DND-41 (cell line): ENCODE data around the gene ASB18.

Source experiments
- ATAC-seq: fragments of 200-7000 bp; cut with Tn5 transposase; 3 replicates; pipeline ENCODE4 v1.9.1; 2021; ENCODE audit warnings: low read depth; ENCODE audit not compliant: insufficient read depth
- DNase-seq: peaks from one replicate; pipeline ENCODE4 v3.0.0-alpha.2; 2020
- H2AFZ ChIP-seq: 2 replicates; pipeline ENCODE4 v1.6.0; 2012; ENCODE audit warnings: low read depth, low read length
- H3K27ac ChIP-seq: 2 replicates; pipeline ENCODE4 v1.5.1; 2012; ENCODE audit warnings: low read length, inconsistent platforms
- H3K27me3 ChIP-seq: fragments of 200-600 bp; sonication (generic); 2 replicates; pipeline ENCODE4 v1.6.0; 2012; ENCODE audit warnings: low read length, mild to moderate bottlenecking, inconsistent platforms; ENCODE audit not compliant: insufficient read depth, poor library complexity
- H3K36me3 ChIP-seq: 2 replicates; pipeline ENCODE4 v1.5.1; 2012; ENCODE audit warnings: low read length, inconsistent platforms; ENCODE audit not compliant: insufficient read depth
- H3K4me1 ChIP-seq: 2 replicates; pipeline ENCODE4 v1.5.1; 2012; ENCODE audit warnings: mild to moderate bottlenecking, low read length; ENCODE audit not compliant: insufficient read depth
- H3K4me2 ChIP-seq: 2 replicates; pipeline ENCODE4 v1.6.0; 2012; ENCODE audit warnings: mild to moderate bottlenecking, moderate library complexity, low read length, inconsistent platforms; ENCODE audit not compliant: insufficient read depth
- H3K4me3 ChIP-seq, 2 experiments: fragments of 200-600 bp in 1 of 2; shearing (Covaris generic) in 1 of 2; 2 replicates each; pipeline ENCODE4 v1.5.1; 2012 to 2016; ENCODE audit warnings: inconsistent platforms in 2 of 2, low read length in 2 of 2, mild to moderate bottlenecking in 2 of 2, low read depth in 1 of 2, moderate library complexity in 1 of 2
- H3K79me2 ChIP-seq: 2 replicates; pipeline ENCODE4 v1.6.0; 2012; ENCODE audit warnings: low read length, inconsistent platforms; ENCODE audit not compliant: insufficient read depth
- H3K9ac ChIP-seq: 2 replicates; pipeline ENCODE4 v1.6.0; 2012; ENCODE audit warnings: low read depth, mild to moderate bottlenecking, inconsistent platforms, low read length, moderate library complexity
- H3K9me3 ChIP-seq: 2 replicates; pipeline ENCODE4 v1.5.1; 2012; ENCODE audit warnings: low read length, moderate library complexity, mild to moderate bottlenecking, inconsistent platforms; ENCODE audit not compliant: insufficient read depth, severe bottlenecking
- H4K20me1 ChIP-seq: 2 replicates; pipeline ENCODE4 v1.6.0; 2012; ENCODE audit warnings: low read length; ENCODE audit not compliant: insufficient read depth
- CTCF ChIP-seq: IDR thresholded peaks from 2 replicates; pipeline ENCODE4 v1.5.1; 2012; ENCODE audit warnings: borderline replicate concordance, low read length, moderate library complexity, mild to moderate bottlenecking; ENCODE audit not compliant: poor library complexity, severe bottlenecking; ENCODE audit errors: extremely low read depth
- EZH2 ChIP-seq: IDR thresholded peaks from 3 replicates; pipeline ENCODE4 v1.6.1; 2012; ENCODE audit warnings: borderline replicate concordance, low read depth, mild to moderate bottlenecking, moderate library complexity, low read length, inconsistent platforms; ENCODE audit not compliant: severe bottlenecking

The ASB18 gene

GRCh38 chr2:236214376-236214995 lies 49.7 kb downstream of the ASB18 start:
- Histone ChIP-seq H3K9me3 (no peaks in the 10 kb centered on the region), H2AFZ (no peak overlapping the region), H3K27ac (no peak overlapping the region), H3K4me1 (no peaks in the 10 kb centered on the region), H3K27me3 (peaks cover 5% of the 10 kb centered on the region), H3K9ac (no peak overlapping the region), H4K20me1 (no peaks in the 10 kb centered on the region), H3K4me2 (no peak overlapping the region), H3K36me3 (no peaks in the 10 kb centered on the region), H3K79me2 (no peaks in the 10 kb centered on the region), H3K4me3 (no peak overlapping the region)
- DNase-seq, result no peak
- no peak for ATAC-seq
- TF ChIP-seq CTCF (no peak), EZH2 (no peak)

- H3K4me2 ChIP-seq, result no peak overlapping the region
- H3K27ac ChIP-seq, result no peak overlapping the region
- no peak overlapping the region for H2AFZ ChIP-seq
- H3K9me3 ChIP-seq, result peaks cover under 1% of the 10 kb centered on the region
- H3K27me3 ChIP-seq, result peaks cover 5% of the 10 kb centered on the region
- DNase-seq (no peak), ATAC-seq (no peak)
- no peaks in the 10 kb centered on the region for H4K20me1 ChIP-seq
- no peaks in the 10 kb centered on the region for H3K4me1 ChIP-seq
- TF ChIP-seq CTCF, result no peak
- TF ChIP-seq EZH2, result no peak
- H3K79me2 ChIP-seq, result no peaks in the 10 kb centered on the region
- H3K4me3 ChIP-seq, result no peak overlapping the region
- no peaks in the 10 kb centered on the region for H3K36me3 ChIP-seq
- no peak overlapping the region for H3K9ac ChIP-seq
Observed at GRCh38 chr2:236211296-236211695, 52.9 kb downstream of the ASB18 start.

GRCh38 chr2:236210536-236210935 lies 53.7 kb downstream of the ASB18 start:
- no peaks in the 10 kb centered on the region for H3K4me1 ChIP-seq
- peaks cover 3% of the 10 kb centered on the region for H3K9me3 ChIP-seq
- H2AFZ ChIP-seq, result no peak overlapping the region
- no peak overlapping the region for H3K9ac ChIP-seq
- TF ChIP-seq EZH2 (no peak), CTCF (no peak)
- H3K36me3 ChIP-seq, result no peaks in the 10 kb centered on the region
- ATAC-seq (no peak), DNase-seq (no peak)
- peaks cover 5% of the 10 kb centered on the region for H3K27me3 ChIP-seq
- H3K79me2 ChIP-seq, result no peaks in the 10 kb centered on the region
- H3K4me2 ChIP-seq, result no peak overlapping the region
- H3K27ac ChIP-seq, result no peak overlapping the region
- no peaks in the 10 kb centered on the region for H4K20me1 ChIP-seq
- H3K4me3 ChIP-seq, result no peak overlapping the region
